ENCODE data around the gene QKI. TPM values are rescaled to one million over a fixed set of nuclear protein-coding genes. Genes with fewer than 3 reads are reported as not detected.
A peak's percentile ranks its signal among the peaks of the same experiment; 100 is the strongest.

QKI gene
- total RNA-seq, 2 donors from 2014 or later = 63.0 to 316 TPM

DNA sequence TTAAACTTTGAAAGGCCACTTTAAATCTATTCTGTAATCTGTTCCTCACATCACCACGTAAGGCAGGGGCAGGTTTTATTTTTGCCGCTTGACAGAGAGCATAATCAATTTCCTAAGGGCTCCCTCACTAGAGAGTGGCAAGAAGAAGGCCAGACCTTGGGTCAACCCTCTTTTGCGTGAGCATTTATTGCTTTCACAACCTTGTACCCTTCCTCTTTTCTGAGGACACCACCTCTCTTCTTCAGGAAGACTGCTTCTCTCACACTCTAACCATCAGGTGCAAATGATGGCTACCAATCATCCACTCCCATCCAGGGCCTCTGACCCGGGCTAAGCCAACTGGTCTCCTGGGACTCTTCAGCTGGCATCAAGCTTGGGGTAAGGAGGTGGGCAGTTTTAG, 25.2 kb upstream of the QKI start:
- H3K27ac ChIP-seq = no peak overlapping the region
- H3K27me3 ChIP-seq (replicated peaks; ENCODE audit: insufficient read depth) = no peaks in the 10 kb centered on the region
- TF ChIP-seq, protein P1, sequence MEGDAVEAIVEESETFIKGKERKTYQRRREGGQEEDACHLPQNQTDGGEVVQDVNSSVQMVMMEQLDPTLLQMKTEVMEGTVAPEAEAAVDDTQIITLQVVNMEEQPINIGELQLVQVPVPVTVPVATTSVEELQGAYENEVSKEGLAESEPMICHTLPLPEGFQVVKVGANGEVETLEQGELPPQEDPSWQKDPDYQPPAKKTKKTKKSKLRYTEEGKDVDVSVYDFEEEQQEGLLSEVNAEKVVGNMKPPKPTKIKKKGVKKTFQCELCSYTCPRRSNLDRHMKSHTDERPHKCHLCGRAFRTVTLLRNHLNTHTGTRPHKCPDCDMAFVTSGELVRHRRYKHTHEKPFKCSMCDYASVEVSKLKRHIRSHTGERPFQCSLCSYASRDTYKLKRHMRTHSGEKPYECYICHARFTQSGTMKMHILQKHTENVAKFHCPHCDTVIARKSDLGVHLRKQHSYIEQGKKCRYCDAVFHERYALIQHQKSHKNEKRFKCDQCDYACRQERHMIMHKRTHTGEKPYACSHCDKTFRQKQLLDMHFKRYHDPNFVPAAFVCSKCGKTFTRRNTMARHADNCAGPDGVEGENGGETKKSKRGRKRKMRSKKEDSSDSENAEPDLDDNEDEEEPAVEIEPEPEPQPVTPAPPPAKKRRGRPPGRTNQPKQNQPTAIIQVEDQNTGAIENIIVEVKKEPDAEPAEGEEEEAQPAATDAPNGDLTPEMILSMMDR (IDR thresholded peaks at IDR 0.05) = no peak
- no peak for TF ChIP-seq POLR2A (IDR thresholded peaks at IDR 0.05)
- no peak for TF ChIP-seq POLR2AphosphoS5 (IDR thresholded peaks at IDR 0.05)
- no peaks in the 10 kb centered on the region for H3K4me1 ChIP-seq (replicated peaks)
- WGBS = 93% methylated on average over 4 of the region's 4 CpGs
- H3K9me3 ChIP-seq = no peaks in the 10 kb centered on the region
- no peak overlapping the region for H3K4me3 ChIP-seq
- no peaks in the 10 kb centered on the region for H3K36me3 ChIP-seq
- intact Hi-C loops (cut with DNase I) = no loop called here
- DNase-seq (ENCODE audit: low spot score) = no peak

DNA sequence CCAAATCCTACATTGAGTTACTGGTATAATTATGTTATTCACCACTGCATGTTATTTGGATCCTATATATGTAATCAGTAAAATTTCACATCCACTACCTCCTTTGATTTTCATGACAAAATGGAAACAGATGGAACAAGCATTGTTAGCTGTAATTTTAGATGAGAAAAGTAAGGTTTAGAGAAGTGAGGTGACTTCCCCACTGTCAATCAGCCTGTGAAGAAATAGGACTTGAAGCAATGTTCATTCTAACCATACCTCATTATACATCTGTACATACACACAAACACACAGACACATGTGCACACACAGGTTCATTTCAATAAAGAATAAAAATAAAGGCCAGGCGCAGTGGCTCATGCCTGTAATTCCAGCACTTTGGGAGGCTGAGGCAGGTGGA, 23.7 kb upstream of the QKI start:
- TF ChIP-seq POLR2AphosphoS5 (IDR thresholded peaks at IDR 0.05) (no peak), POLR2A (IDR thresholded peaks at IDR 0.05) (no peak)
- TF ChIP-seq, protein P1 (IDR thresholded peaks at IDR 0.05) = no peak
- WGBS = 96% methylated on average over 1 of the region's 1 CpG

DNA sequence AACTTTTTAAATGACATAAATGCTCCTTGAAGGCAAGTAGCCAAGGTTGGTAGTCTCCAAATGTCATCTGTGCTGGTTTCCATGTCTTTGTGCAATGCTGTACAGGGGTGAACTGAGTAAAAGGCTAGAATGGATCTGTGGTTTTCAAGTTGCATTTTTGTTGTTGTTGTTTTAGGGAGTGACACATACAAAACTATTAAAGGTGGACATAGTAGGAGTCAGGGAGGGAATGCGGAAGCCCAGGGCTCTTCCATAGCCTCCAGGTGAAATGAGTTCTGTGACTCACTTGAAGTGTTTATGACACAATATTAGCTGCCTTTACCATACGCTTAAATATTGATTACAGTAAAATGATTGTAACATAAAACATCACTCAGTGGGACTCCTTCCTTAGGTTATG, 22.5 kb upstream of the QKI start:
- intact Hi-C loops (cut with DNase I) = loop anchor here (10.0 kb wide), 1 partner anchor 207 kb away; no protein-coding TSS in a partner anchor
- TF ChIP-seq POLR2A (IDR thresholded peaks at IDR 0.05) = no peak
- TF ChIP-seq, protein P1 (IDR thresholded peaks at IDR 0.05) = no peak
- no peak for TF ChIP-seq POLR2AphosphoS5 (IDR thresholded peaks at IDR 0.05)
- Histone ChIP-seq H3K27me3 (replicated peaks; ENCODE audit: insufficient read depth) (no peaks in the 10 kb centered on the region), H3K4me3 (no peak overlapping the region), H3K36me3 (no peaks in the 10 kb centered on the region), H3K4me1 (replicated peaks) (no peaks in the 10 kb centered on the region), H3K27ac (no peak overlapping the region), H3K9me3 (no peaks in the 10 kb centered on the region)
- WGBS = 77% methylated on average over 2 of the region's 2 CpGs
- DNase-seq (ENCODE audit: low spot score) = no peak

More for the DNA sequence above, 23.7 kb upstream of the QKI start:
- Histone ChIP-seq H3K4me3 (no peak overlapping the region), H3K27ac (no peak overlapping the region), H3K4me1 (replicated peaks) (no peaks in the 10 kb centered on the region), H3K36me3 (no peaks in the 10 kb centered on the region), H3K9me3 (no peaks in the 10 kb centered on the region), H3K27me3 (replicated peaks; ENCODE audit: insufficient read depth) (no peaks in the 10 kb centered on the region)
- intact Hi-C loops (cut with DNase I) = loop anchor here (10.0 kb wide), 1 partner anchor 206 kb away; no protein-coding TSS in a partner anchor
- no peak for DNase-seq (ENCODE audit: low spot score)

DNA sequence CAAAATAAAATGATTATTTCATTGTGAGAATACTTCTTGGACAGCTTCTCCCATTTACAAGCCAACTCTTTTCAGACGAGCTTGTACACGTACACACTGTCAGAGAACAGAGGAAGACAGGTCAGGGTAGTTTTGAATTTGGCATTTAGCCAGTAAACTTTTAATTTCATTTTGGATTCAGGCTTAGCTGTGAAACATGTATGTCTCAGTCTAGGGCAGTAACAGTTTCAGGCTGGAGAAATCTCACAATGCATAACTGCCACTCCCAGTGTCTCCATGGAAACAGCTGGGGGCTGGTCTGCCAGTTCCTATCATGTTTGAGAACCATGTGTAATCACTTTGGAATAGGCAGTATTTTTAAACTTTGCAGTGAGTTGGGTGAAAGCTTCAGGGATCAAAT, 22.0 kb upstream of the QKI start:
- H3K4me1 ChIP-seq (replicated peaks) = no peaks in the 10 kb centered on the region
- intact Hi-C loops (cut with DNase I) = loop anchor here (10.0 kb wide), 1 partner anchor 208 kb away; no protein-coding TSS in a partner anchor
- 5% methylated on average over 2 of the region's 2 CpGs for WGBS
- TF ChIP-seq, protein P1 (IDR thresholded peaks at IDR 0.05) = no peak
- peak; percentile 69 for TF ChIP-seq POLR2AphosphoS5 (IDR thresholded peaks at IDR 0.05)
- no peaks in the 10 kb centered on the region for H3K9me3 ChIP-seq
- H3K27me3 ChIP-seq (replicated peaks; ENCODE audit: insufficient read depth) = no peaks in the 10 kb centered on the region
- peak; percentile 35 for DNase-seq (ENCODE audit: low spot score)
- H3K4me3 ChIP-seq = no peak overlapping the region
- H3K36me3 ChIP-seq = no peaks in the 10 kb centered on the region
- H3K27ac ChIP-seq = no peak overlapping the region

DNA sequence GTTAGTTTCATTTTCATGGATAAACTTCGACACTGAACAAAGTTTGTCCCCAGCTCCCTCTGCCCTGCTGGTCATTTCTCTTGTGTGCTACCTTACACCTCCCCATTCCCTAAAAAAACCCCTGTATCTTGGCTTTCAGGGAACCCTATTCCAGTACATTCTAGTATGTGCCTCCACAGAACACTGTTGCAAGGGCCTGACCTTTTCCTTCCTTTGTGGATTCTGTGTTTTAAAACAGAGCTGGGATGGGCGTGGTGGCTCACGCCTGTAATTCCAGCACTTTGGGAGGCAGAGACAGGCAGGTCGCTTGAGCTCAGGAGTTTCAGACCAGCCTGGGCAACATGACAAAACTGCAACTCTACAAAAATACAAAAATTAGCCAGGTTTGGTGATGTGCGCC, 20.6 kb upstream of the QKI start:
- 89% methylated on average over 5 of the region's 5 CpGs for WGBS
- Histone ChIP-seq H3K9me3 (no peaks in the 10 kb centered on the region), H3K4me3 (no peak overlapping the region), H3K27ac (no peak overlapping the region), H3K36me3 (no peaks in the 10 kb centered on the region), H3K4me1 (replicated peaks) (no peaks in the 10 kb centered on the region), H3K27me3 (replicated peaks; ENCODE audit: insufficient read depth) (no peaks in the 10 kb centered on the region)
- intact Hi-C loops (cut with DNase I) = loop anchor here (10.0 kb wide), 1 partner anchor 209 kb away; no protein-coding TSS in a partner anchor
- no peak for DNase-seq (ENCODE audit: low spot score)
- TF ChIP-seq, protein P1 (IDR thresholded peaks at IDR 0.05) = no peak

Data from prostate gland (tissue), 2 donors.